Esophagus muscularis mucosa (tissue), 4 donors: ENCODE results near the gene GUCY1B1.

Source experiments
- EP300 ChIP-seq: sonication (generic); formaldehyde crosslinking; IDR thresholded peaks from one replicate; pipeline ENCODE4 v1.6.1; 2017; ENCODE audit warnings: antibody characterized with exemption
- POLR2A ChIP-seq: fragments of 450-650 bp; IDR thresholded peaks from one replicate; pipeline ENCODE4 v1.6.1; 2017; ENCODE audit warnings: antibody characterized with exemption, moderate library complexity, mild to moderate bottlenecking, low read depth
- POLR2AphosphoS5 ChIP-seq, 2 donors: sonication (generic); formaldehyde crosslinking; IDR thresholded peaks; one replicate each; pipeline ENCODE4 v1.6.1; 2017; ENCODE audit warnings: antibody characterized with exemption in 2 of 2
- TF ChIP-seq, protein P1 (sequence below), 3 experiments: fragments of 200-600 bp in 2 of 3; fragments of 450-650 bp in 1 of 3; sonication (generic) in 2 of 3; IDR thresholded peaks; one replicate each; pipeline ENCODE4 v1.5.1; 2017 to 2019; ENCODE audit warnings: antibody characterized with exemption in 3 of 3, mild to moderate bottlenecking in 2 of 3, moderate library complexity in 1 of 3

DNA sequence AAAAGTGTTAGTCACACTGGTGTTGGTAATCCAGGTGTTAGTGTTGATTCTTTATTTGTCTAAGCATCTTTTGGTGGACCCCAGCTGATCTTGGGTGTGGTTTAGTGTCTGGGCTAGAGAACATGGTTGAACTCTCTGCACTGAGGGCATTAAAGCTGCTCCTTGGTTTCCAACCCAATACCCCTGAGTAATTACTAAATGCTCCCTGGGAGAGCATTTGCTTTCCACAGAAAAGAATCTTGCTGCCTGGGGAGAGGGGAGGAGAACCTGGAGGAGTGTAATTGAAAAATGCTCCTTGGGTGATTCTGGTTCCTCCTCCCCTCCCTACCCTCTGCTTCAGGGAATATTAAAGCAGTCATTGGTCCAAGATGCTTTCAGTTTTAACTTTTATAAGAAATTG lies 3.1 kb downstream of the GUCY1B1 start:
- TF ChIP-seq, protein P1, sequence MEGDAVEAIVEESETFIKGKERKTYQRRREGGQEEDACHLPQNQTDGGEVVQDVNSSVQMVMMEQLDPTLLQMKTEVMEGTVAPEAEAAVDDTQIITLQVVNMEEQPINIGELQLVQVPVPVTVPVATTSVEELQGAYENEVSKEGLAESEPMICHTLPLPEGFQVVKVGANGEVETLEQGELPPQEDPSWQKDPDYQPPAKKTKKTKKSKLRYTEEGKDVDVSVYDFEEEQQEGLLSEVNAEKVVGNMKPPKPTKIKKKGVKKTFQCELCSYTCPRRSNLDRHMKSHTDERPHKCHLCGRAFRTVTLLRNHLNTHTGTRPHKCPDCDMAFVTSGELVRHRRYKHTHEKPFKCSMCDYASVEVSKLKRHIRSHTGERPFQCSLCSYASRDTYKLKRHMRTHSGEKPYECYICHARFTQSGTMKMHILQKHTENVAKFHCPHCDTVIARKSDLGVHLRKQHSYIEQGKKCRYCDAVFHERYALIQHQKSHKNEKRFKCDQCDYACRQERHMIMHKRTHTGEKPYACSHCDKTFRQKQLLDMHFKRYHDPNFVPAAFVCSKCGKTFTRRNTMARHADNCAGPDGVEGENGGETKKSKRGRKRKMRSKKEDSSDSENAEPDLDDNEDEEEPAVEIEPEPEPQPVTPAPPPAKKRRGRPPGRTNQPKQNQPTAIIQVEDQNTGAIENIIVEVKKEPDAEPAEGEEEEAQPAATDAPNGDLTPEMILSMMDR (IDR thresholded peaks at IDR 0.05) = no peak
- TF ChIP-seq POLR2A (no peak), POLR2AphosphoS5 (IDR thresholded peaks at IDR 0.05) (no peak), EP300 (no peak)
